Cardiac muscle cell (in vitro differentiated cells and primary cell): ENCODE results near the gene TTC12. TPM values are rescaled to one million over a fixed set of nuclear protein-coding genes. Genes with fewer than 3 reads are reported as not detected.

Source experiments
- DNase-seq, 2 donors: peaks; one replicate each; pipeline versions ENCODE4 v3.0.0 to v3.0.0-alpha.2; 2010 to 2017; ENCODE audit warnings: low read depth in 1 of 2, low spot score in 1 of 2
- H3K27ac ChIP-seq: fragments of 200-600 bp; sonication (generic); 2 replicates; pipeline ENCODE4 v1.5.1; 2016
- H3K27me3 ChIP-seq: fragments of 200-600 bp; sonication (generic); 2 replicates; pipeline ENCODE4 v1.6.0; 2016; ENCODE audit warnings: control low read depth
- H3K36me3 ChIP-seq: fragments of 200-600 bp; sonication (generic); 2 replicates; pipeline ENCODE4 v1.5.1; 2016; ENCODE audit warnings: control low read depth
- H3K4me1 ChIP-seq: fragments of 200-600 bp; sonication (generic); 2 replicates; pipeline ENCODE4 v1.8.1; 2017; ENCODE audit warnings: low read depth, mild to moderate bottlenecking, mixed run types
- H3K4me3 ChIP-seq: fragments of 200-600 bp; sonication (generic); 2 replicates; pipeline ENCODE4 v1.5.1; 2016; ENCODE audit warnings: mild to moderate bottlenecking
- H3K9me3 ChIP-seq: fragments of 200-600 bp; sonication (generic); 2 replicates; pipeline ENCODE4 v1.5.1; 2017; ENCODE audit warnings: low read depth, mild to moderate bottlenecking, control low read depth
- CTCF ChIP-seq: IDR thresholded peaks from 2 replicates; pipeline ENCODE4 v1.5.1; 2012; ENCODE audit warnings: low read depth, mild to moderate bottlenecking, low read length
- polyA plus RNA-seq: library from polyadenylated mRNA; unstranded; fragments of >200 nt; fragmentation: Nextera tagmentation; extraction: Ambion mirVana; gene quantifications from 2 replicates; pipeline ENCODE4 v1.2.1, GENCODE V29; 2016
- total RNA-seq: library from RNA; depleted of rRNA; stranded (reverse); fragments of >200 nt; gene quantifications from 2 replicates; pipeline ENCODE4 v1.2.3, GENCODE V29; 2016

The TTC12 gene
- total and polyA plus RNA-seq, 2 experiments from 2014 or later, result 19.4 to 30.5 TPM

GRCh38 chr11:113308601-113309000 is 5.8 kb upstream of the TTC12 start:
- no peaks in the 10 kb centered on the region for H3K9me3 ChIP-seq
- TF ChIP-seq CTCF, result no peak
- H3K36me3 ChIP-seq, result no peaks in the 10 kb centered on the region
- no peak for DNase-seq
- H3K4me1 ChIP-seq, result no peaks in the 10 kb centered on the region
- peaks cover 5% of the 10 kb centered on the region for H3K27me3 ChIP-seq
- no peak overlapping the region for H3K4me3 ChIP-seq
- no peak overlapping the region for H3K27ac ChIP-seq

DNA sequence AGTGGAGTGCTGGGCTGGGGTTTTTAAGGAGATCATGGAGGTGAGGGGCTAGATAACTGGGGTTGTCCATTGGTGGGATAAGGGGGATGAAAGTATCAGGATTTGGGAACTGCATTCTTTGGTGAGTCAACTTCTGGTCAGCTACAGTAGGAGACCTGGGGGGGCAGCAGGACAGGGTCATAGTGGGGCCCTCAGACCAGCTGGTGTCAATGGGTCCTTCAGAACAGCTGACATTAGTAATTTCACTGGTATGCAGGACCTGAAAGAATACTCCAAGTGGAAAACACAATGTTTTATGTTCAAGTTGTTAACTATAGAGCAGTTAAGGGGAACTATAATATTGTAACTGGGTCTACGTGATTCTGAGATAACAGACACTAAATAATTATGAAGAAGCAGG is 2.8 kb upstream of the TTC12 start:
- Histone ChIP-seq H3K4me1 (no peaks in the 10 kb centered on the region), H3K27me3 (no peaks in the 10 kb centered on the region), H3K36me3 (no peaks in the 10 kb centered on the region), H3K9me3 (no peaks in the 10 kb centered on the region), H3K27ac (no peak overlapping the region), H3K4me3 (no peak overlapping the region)
- no peak for DNase-seq
- TF ChIP-seq CTCF, result no peak

GRCh38 chr11:113313601-113314000 is 782 bp upstream of the TTC12 start:
- no peak overlapping the region for H3K4me3 ChIP-seq
- no peak overlapping the region for H3K27ac ChIP-seq
- H3K27me3 ChIP-seq, result no peaks in the 10 kb centered on the region
- H3K36me3 ChIP-seq, result no peaks in the 10 kb centered on the region
- no peaks in the 10 kb centered on the region for H3K4me1 ChIP-seq
- no peak for DNase-seq
- no peak for TF ChIP-seq CTCF
- no peaks in the 10 kb centered on the region for H3K9me3 ChIP-seq

DNA sequence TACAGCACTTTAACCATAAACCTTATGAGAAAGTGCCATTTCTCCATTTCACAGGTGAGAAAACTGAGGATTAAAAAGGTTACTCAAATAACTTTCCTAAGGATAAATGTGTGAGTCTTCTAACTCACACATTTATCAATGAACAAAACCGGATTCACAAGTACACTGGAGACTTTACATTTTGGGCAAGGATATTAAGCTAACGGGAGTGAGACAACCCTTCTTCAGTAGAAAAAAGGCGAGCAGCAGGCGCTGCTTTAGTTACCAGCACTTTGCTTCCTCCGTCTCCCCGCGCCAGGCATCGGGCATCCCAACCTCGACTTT is 356 bp upstream of the TTC12 start:
- Histone ChIP-seq H3K27me3 (no peaks in the 10 kb centered on the region), H3K9me3 (no peaks in the 10 kb centered on the region), H3K4me3 (peak overlapping the region; percentile 42), H3K27ac (no peak overlapping the region), H3K36me3 (no peaks in the 10 kb centered on the region), H3K4me1 (no peaks in the 10 kb centered on the region)
- no peak for TF ChIP-seq CTCF
- DNase-seq, result no peak

GRCh38 chr11:113315811-113316210 is 1.4 kb downstream of the TTC12 start:
- Histone ChIP-seq H3K36me3 (no peaks in the 10 kb centered on the region), H3K4me1 (no peaks in the 10 kb centered on the region), H3K9me3 (no peaks in the 10 kb centered on the region), H3K4me3 (no peak overlapping the region), H3K27me3 (no peaks in the 10 kb centered on the region), H3K27ac (peak overlapping the region; percentile 80)
- DNase-seq, result no peak
- no peak for TF ChIP-seq CTCF

DNA sequence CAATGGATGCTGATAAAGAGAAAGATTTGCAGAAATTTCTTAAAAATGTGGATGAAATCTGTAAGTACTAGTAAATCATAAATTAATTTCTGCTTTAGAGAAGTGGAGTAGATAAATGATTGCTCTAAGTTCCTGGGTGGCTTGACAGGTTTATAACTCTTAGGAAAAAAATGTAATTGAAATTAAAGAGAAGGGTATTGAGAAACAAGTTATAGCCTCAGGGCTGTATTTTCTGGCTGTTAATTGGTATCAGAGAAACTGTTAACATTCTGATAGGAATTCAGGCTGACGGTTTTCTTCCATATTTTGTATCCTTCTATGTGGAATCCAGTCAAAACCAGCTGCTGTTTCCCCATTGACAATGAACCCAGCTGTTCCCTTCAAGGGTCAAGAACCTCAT is 1.9 kb downstream of the TTC12 start:
- H3K27ac ChIP-seq, result no peak overlapping the region

More for the DNA sequence above, 1.9 kb downstream of the TTC12 start:
- Histone ChIP-seq H3K36me3 (no peaks in the 10 kb centered on the region), H3K27me3 (no peaks in the 10 kb centered on the region), H3K4me1 (no peaks in the 10 kb centered on the region), H3K9me3 (no peaks in the 10 kb centered on the region), H3K4me3 (no peak overlapping the region)
- TF ChIP-seq CTCF, result no peak
- no peak for DNase-seq
